OCI-LY3 (cell line): ENCODE measurements around the gene ZNF653.

Experiments
- EZH2phosphoT487 ChIP-seq: fragments of 200-600 bp; shearing (Covaris generic); IDR thresholded peaks from 2 replicates; pipeline ENCODE4 v1.6.1; 2018; ENCODE audit warnings: antibody characterized with exemption, mixed run types, low read depth
- TF ChIP-seq, protein P1 (sequence below): fragments of 200-600, 300-600 bp; sonication (generic); IDR thresholded peaks from 2 replicates; pipeline ENCODE4 v1.5.1; 2014; ENCODE audit warnings: antibody characterized with exemption, low read length, low read depth

- TF ChIP-seq, protein P1, sequence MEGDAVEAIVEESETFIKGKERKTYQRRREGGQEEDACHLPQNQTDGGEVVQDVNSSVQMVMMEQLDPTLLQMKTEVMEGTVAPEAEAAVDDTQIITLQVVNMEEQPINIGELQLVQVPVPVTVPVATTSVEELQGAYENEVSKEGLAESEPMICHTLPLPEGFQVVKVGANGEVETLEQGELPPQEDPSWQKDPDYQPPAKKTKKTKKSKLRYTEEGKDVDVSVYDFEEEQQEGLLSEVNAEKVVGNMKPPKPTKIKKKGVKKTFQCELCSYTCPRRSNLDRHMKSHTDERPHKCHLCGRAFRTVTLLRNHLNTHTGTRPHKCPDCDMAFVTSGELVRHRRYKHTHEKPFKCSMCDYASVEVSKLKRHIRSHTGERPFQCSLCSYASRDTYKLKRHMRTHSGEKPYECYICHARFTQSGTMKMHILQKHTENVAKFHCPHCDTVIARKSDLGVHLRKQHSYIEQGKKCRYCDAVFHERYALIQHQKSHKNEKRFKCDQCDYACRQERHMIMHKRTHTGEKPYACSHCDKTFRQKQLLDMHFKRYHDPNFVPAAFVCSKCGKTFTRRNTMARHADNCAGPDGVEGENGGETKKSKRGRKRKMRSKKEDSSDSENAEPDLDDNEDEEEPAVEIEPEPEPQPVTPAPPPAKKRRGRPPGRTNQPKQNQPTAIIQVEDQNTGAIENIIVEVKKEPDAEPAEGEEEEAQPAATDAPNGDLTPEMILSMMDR, result no peak
- TF ChIP-seq EZH2phosphoT487, result no peak
These were observed 61.6 kb downstream of the ZNF653 start for GRCh38 chr19:11444059-11444458.
